HT1080 (cell line): ENCODE measurements around the gene CTNNA2. TPM values are rescaled to one million over a fixed set of nuclear protein-coding genes. Genes with fewer than 3 reads are reported as not detected.

Experiments
- DNase-seq: peaks from one replicate; pipeline ENCODE4 v3.0.0-alpha.2; 2015; ENCODE audit warnings: low read depth
- total RNA-seq: library from RNA; depleted of rRNA; stranded (reverse); fragments of >200 nt; shearing (Covaris generic); gene quantifications from 2 replicates; pipeline ENCODE4 v1.2.3, GENCODE V29; 2014

CTNNA2 gene
- total RNA-seq, 1 experiment from 2014 or later: not detected

GRCh38 chr2:79849241-79849640 is 336.4 kb downstream of the CTNNA2 start:
- no peak for DNase-seq

- DNase-seq: no peak
Measured at GRCh38 chr2:79849949-79850348, 337.1 kb downstream of the CTNNA2 start.

- no peak for DNase-seq
Measured at GRCh38 chr2:79850912-79851311, 338.1 kb downstream of the CTNNA2 start.

GRCh38 chr2:79855264-79856006 is 342.6 kb downstream of the CTNNA2 start:
- no peak for DNase-seq

- DNase-seq: no peak
Measured at GRCh38 chr2:79857888-79858287, 345.0 kb downstream of the CTNNA2 start.

GRCh38 chr2:79860228-79861058 is 347.6 kb downstream of the CTNNA2 start:
- DNase-seq: peak; percentile 31

GRCh38 chr2:79861059-79861374 is 348.2 kb downstream of the CTNNA2 start:
- no peak for DNase-seq

- DNase-seq: no peak
Measured at GRCh38 chr2:79862756-79863155, 349.9 kb downstream of the CTNNA2 start.

GRCh38 chr2:79872656-79873055 is 359.8 kb downstream of the CTNNA2 start:
- no peak for DNase-seq

- no peak for DNase-seq
Measured at GRCh38 chr2:79874015-79874414, 361.2 kb downstream of the CTNNA2 start.

- peak; percentile 18 for DNase-seq
Measured at GRCh38 chr2:79876430-79876829, 363.6 kb downstream of the CTNNA2 start.

- no peak for DNase-seq
Measured at GRCh38 chr2:79882548-79882947, 369.7 kb downstream of the CTNNA2 start.

- DNase-seq: peak; percentile 30
Measured at GRCh38 chr2:79887747-79888374, 375.0 kb downstream of the CTNNA2 start.

GRCh38 chr2:79892123-79892522 is 379.3 kb downstream of the CTNNA2 start:
- DNase-seq: no peak

GRCh38 chr2:79899196-79899595 is 386.3 kb downstream of the CTNNA2 start:
- no peak for DNase-seq

GRCh38 chr2:79901161-79901560 is 388.3 kb downstream of the CTNNA2 start:
- DNase-seq: no peak

- no peak for DNase-seq
Measured at GRCh38 chr2:79903222-79904000, 390.6 kb downstream of the CTNNA2 start.

GRCh38 chr2:79906139-79906890 is 393.5 kb downstream of the CTNNA2 start:
- no peak for DNase-seq

GRCh38 chr2:79909521-79909920 is 396.7 kb downstream of the CTNNA2 start:
- DNase-seq: no peak

GRCh38 chr2:79910643-79911042 is 397.8 kb downstream of the CTNNA2 start:
- peak; percentile 1 for DNase-seq

- no peak for DNase-seq
Measured at GRCh38 chr2:79915455-79915854, 402.6 kb downstream of the CTNNA2 start.
